Activated T-cell treated with anti-CD3 and anti-CD28 coated beads for 1 hour (primary cell): ENCODE data around the gene SCN5A.

Experiments used
- DNase-seq: peaks from one replicate; pipeline ENCODE4 v3.0.0-alpha.2; 2020; ENCODE audit warnings: low read depth

Gene SCN5A

DNA sequence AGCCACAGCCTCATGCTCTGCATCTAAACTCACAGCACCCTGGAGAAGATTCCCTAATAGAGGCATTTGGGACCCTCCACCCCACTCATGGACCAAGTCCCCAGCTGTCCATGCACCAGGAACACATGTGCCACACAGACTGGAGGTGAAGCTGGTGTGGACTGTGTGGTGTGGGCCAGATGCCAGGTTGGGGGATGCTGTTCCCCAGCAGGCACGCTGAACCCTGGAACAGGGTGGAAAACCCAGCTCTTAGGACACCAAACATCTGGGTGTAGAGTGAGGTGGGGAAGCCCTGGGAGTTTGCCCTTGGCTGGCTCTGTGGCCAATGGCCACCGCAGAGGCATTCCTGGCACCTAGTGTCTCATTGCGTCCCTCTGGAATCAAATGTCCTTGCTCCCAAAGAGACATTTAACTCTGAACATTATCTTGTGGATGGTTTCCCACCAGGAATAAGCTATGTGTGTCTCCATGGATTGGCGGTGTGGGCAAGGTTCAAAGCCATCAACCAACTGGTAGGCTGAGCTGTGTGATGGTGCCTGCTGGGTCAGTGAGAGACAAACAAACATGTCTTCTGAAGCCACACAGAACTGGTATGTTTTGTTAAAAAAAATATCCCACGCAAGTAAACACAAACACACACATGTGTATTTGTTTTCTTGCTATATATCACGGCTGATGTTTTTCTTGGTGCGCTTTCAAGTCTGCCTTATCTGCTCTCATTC lies 88.3 kb downstream of the SCN5A start:
- no peak for DNase-seq

DNA sequence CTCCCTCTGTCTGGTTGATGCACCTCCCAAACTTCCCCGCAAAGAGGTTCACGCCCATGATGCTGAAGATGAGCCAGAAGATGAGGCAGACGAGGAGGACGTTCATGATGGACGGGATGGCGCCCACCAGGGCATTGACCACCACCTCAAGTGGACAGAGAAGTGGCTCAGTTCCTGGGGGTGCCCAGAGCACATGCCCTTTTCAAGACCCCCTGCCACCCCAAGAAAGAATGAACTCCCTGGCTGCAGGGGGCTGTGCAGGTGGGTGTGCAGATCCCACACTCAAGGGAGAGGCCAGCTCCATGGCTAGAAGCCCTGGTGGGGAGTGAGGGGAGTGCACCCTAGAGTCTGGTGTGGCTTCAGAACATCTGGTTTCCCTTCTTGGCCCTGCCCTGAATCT lies 89.2 kb downstream of the SCN5A start:
- DNase-seq: no peak

DNA sequence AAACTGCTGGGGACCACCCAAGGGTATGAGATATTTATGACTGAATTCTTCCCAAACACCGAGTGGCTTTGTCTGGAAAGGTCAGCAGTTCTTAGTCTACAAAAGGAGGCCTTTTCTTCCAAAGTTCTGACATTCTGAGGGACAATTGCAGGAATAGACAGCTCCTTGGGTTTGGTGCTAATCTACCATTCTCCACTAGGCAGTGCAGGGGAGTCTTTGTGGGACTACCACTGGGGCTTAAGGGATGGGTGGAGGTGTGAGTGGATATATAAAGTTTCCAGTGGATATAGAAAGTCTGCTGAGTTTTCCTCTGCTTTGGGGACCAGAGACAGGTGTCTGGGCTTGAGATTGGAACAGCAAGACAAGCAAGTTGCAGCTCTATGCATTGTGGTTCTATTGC lies 90.6 kb downstream of the SCN5A start:
- DNase-seq: no peak

DNA sequence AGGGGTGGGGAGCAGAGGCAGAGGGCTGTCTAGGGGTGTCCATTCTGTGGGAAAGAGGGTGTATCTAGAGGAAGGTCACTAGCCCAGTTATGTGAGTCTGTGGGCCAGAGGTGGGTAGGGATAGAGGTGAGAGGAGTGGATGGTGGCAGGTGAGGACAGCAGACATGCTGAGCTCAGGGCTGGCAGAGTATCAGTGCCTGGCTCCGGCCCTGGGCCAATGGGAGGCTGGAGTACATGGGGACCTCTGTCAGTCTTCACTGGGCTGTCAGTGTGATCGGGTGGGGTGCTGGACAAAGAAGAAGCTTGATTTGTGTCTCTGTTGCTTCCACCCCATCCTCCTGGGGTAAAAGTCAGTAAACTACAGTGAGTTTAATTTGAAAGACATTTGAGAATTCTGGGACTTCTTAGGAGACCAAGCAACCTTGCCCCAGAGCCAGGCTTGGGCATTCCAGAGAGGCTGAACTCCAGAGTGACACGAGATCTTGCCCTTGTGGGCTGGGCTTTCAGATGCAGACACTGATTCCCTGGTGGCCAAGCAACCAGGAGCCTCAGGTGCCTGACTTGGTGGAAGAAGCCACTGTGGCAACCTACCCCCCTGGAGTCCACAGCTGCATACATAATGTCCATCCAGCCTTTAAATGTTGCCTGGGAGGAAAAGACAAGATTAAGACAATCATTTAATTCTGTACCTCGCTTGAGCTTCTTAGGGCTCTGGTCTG lies 92.7 kb downstream of the SCN5A start:
- no peak for DNase-seq

DNA sequence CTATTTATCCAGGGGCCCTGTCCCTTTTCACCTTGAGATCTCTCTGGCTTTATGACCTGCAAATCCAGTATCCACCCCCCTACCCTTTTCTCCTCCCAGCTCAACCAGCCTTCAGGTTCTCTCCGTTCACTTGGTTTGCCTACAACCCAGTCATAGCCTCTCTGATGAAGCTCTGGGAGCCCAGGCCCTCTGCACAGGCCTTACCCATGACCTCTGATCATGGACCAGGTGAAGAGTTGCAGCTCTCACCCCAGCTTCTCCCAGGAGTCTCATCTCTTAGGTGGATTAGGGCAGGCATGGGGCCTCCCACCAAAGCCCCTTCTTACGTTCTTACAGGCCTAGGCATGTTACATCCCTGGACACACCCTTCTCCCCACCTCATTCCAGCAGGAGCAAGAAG lies 93.6 kb downstream of the SCN5A start:
- no peak for DNase-seq

DNA sequence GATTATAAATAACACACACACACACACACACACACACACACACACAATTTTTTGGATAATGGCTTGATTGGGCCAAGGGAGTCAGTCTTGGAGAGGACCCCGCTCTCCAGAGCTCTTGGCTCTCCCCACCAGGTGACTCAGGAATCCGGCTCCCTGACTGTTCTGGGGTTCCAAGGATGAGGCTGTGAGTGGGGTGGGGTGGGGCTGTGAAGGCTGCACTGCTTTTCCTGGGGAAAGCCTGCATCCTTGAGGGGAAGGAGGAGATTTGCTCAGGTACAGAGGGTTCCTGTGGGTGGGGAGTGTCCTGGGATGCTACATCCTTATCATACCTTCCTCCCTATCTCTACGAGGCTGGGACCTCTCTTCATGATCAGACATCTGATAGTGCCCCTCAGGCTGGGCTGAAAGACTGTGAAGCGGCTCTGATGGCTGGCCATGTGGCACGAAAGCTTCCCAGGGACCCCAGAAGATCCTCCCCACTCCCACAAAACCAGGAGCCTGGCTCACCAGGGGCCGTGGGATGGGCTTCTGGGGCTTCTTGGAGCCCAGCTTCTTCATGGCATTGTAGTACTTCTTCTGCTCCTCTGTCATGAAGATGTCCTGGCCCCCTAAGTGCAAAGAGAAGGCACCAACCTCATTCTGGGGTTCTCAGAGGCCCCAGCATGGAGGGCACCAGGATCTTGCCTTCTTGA lies 94.2 kb downstream of the SCN5A start:
- no peak for DNase-seq

GRCh38 chr3:38554127-38554827 lies 95.2 kb downstream of the SCN5A start:
- no peak for DNase-seq

DNA sequence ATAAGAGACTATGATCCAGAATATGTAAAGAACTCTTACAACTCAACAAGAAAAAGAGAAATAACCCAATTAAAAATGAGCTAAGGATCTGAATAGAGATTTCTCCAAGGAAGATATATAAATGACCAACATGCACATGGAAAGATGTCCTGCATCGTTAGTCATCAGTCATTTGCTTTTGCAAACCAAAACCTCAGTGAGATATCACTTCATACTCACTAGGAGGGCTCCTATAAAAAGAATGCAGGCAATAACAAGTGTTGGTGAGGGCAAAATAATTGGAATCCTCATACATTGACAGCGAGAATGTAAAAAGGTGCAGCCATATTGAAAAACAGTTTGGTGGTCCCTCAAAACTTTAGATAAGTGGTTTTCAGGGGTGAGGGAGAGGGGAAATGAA lies 96.4 kb downstream of the SCN5A start:
- DNase-seq: no peak

DNA sequence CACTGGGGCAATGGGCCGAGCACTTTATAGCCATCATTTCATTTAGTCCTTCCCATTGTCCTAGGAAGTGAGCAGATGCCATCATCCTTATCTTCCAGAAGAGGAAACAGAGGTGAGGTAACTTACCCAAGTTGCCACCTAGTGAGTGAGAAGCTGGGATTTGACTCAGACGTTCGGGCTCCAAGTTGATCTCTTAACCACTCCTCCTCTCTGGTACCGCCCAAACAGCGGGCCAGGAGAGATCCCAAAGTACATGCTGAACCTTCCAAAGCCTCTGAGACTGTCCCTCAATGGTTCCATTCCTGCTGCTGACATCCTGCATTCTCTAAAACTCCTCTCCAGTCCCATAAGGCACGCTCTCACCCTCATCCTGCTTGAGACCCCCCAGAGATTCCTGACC lies 97.1 kb downstream of the SCN5A start:
- no peak for DNase-seq

DNA sequence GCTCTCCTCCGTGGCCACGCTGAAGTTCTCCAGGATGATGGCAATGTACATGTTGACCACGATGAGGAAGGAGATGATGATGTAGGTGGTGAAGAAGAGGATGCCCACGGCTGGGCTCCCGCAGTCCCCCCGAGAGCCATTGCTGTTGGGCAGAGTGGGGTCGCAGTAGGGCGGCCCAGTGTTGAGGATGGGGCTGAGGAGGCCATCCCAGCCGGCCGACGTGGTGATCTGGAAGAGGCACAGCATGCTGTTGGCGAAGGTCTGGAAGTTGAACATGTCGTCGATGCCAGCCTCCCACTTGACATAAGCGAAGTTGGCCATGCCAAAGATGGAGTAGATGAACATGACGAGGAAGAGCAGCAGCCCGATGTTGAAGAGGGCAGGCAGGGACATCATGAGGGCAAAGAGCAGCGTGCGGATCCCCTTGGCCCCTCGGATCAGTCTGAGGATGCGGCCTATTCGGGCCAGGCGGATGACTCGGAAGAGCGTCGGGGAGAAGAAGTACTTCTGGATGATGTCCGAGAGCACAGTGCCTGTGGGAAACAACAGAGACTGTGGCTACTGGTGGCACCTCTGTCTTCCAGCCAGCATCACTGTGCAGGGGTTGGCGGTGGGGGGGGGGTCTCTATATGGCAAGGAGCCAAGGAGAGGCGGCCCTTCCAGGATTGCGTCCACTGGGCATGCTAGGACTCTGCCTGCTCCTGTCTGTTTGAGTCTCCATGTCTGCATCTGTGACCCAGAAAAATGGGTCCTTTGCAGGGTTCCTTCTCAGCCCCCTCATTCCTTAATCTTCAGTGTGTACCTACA lies 98.3 kb downstream of the SCN5A start:
- no peak for DNase-seq

GRCh38 chr3:38549957-38550840 lies 99.3 kb downstream of the SCN5A start:
- DNase-seq: no peak

- no peak for DNase-seq
Measured at GRCh38 chr3:38549486-38549885, 100.0 kb downstream of the SCN5A start.

DNA sequence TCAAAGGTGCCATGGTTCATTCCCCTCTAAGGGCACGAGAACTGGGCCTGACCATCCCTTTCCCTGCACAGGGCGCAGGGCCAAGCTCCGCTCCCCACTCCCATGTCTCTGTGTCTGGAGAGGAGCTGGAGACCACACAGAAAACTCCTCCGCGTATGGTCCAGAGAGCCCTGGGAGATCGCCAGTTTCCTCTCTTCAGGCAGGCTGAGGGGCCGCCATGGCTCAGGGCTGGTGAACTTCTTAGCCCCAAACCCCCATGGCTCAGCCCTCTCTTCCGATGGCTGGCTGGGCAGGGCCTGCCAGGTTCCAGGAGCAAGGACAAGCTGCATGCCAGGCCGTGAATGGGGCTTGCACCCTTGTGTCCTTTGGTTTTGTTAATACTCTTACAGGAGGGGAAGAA lies 100.4 kb downstream of the SCN5A start:
- no peak for DNase-seq

- no peak for DNase-seq
Measured at GRCh38 chr3:38548154-38548931, 101.1 kb downstream of the SCN5A start.

GRCh38 chr3:38545983-38546382 lies 103.5 kb downstream of the SCN5A start:
- DNase-seq: no peak

GRCh38 chr3:38545550-38545949 lies 103.9 kb downstream of the SCN5A start:
- DNase-seq: no peak

DNA sequence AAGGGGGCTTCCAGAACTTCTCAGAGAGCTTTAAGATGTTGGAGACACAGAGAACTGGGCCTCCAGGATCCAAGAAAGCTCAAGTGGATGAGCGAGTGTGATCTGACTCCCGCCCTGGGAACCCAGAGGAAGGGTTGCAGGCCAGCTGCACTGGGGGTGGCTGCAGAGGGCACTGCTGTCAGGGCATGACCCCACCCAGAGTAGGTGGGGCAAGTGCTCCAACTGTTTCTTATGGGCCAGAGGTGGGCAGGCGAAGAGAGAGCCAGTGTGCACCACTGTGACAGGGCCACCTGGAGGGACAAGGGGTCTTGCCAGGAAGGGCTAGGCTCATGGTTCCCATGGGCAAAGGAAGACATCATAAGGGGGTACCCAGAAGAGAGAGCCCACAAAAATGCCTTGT lies 104.6 kb downstream of the SCN5A start:
- DNase-seq: no peak

DNA sequence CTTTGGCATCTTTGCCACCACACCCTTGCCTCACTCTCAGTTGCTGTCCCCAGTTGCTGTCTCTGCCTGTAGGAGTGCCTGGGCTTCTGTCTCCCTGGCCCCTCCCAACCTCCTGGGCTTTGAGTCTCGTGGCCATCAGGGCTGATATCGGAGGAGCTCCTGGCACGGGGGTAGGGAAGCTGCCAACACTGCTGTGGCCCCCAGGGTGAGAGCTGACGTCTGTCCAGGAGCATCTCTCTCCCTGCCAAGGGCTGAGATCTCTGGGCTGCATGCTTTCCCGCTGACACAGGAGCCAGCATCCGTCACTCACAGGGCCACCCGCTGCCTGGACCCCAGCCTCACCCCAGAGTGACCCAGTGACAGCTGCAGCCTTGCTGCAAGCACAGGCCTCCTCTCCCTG lies 105.9 kb downstream of the SCN5A start:
- no peak for DNase-seq

- no peak for DNase-seq
Measured at GRCh38 chr3:38542401-38543298, 106.8 kb downstream of the SCN5A start.
